Loucy (cell line): ENCODE data around the gene MICU1.
"Not testable (repeated sequence)": the region's sequence is repeated elsewhere in the genome, so short reads cannot be mapped to it uniquely, and the experiment has no call there.

Experiments used
- EZH2phosphoT487 ChIP-seq: fragments of 200-600 bp; IDR thresholded peaks from 2 replicates; pipeline ENCODE4 v1.6.1; 2018; ENCODE audit warnings: antibody characterized with exemption, mild to moderate bottlenecking, moderate library complexity, borderline replicate concordance
- TF ChIP-seq, protein P1 (sequence below): fragments of 200-600 bp; sonication (generic); conservative IDR thresholded peaks from 2 replicates; pipeline ENCODE4 v1.5.1; 2014; ENCODE audit warnings: mild to moderate bottlenecking, antibody characterized with exemption, low read length

GRCh38 chr10:72467064-72467463 is 158.8 kb downstream of the MICU1 start:
- TF ChIP-seq, protein P1, sequence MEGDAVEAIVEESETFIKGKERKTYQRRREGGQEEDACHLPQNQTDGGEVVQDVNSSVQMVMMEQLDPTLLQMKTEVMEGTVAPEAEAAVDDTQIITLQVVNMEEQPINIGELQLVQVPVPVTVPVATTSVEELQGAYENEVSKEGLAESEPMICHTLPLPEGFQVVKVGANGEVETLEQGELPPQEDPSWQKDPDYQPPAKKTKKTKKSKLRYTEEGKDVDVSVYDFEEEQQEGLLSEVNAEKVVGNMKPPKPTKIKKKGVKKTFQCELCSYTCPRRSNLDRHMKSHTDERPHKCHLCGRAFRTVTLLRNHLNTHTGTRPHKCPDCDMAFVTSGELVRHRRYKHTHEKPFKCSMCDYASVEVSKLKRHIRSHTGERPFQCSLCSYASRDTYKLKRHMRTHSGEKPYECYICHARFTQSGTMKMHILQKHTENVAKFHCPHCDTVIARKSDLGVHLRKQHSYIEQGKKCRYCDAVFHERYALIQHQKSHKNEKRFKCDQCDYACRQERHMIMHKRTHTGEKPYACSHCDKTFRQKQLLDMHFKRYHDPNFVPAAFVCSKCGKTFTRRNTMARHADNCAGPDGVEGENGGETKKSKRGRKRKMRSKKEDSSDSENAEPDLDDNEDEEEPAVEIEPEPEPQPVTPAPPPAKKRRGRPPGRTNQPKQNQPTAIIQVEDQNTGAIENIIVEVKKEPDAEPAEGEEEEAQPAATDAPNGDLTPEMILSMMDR = not testable (repeated sequence)
- not testable (repeated sequence) for TF ChIP-seq EZH2phosphoT487
